Stomach (tissue), 9 donors: Measurements from ENCODE around the gene PLEKHG4B. TPM values are rescaled to one million over a fixed set of nuclear protein-coding genes. Genes with fewer than 3 reads are reported as not detected.

Source experiments
- DNase-seq, 2 donors: peaks; one replicate each; pipeline versions ENCODE4 v3.0.0 to v3.0.0-alpha.2; 2013 to 2019
- H3K27ac ChIP-seq, 5 donors: fragments of 200-600 bp in 4 of 5; sonication (generic) in 4 of 5; one replicate each; pipeline ENCODE4 v1.5.1; 2013 to 2019; ENCODE audit warnings: mild to moderate bottlenecking in 1 of 5, moderate library complexity in 1 of 5
- H3K27me3 ChIP-seq, 3 donors: fragments of 200-600 bp; sonication (generic); one replicate each; pipeline ENCODE4 v1.5.1; 2017 to 2019; ENCODE audit warnings: mixed run types in 1 of 3
- H3K36me3 ChIP-seq, 4 donors: fragments of 200-600 bp; sonication (generic); 1 replicate in 3 of 4; 2 replicates in 1 of 4; pipeline ENCODE4 v1.5.1; 2016 to 2019
- H3K4me1 ChIP-seq, 4 donors: fragments of 200-600 bp; sonication (generic); one replicate each; pipeline ENCODE4 v1.5.1; 2016 to 2019
- H3K4me3 ChIP-seq, 4 donors: fragments of 200-600 bp; sonication (generic) in 3 of 4; one replicate each; pipeline ENCODE4 v1.5.1; 2016 to 2019; ENCODE audit warnings: mild to moderate bottlenecking in 1 of 4
- H3K9me3 ChIP-seq, 4 donors: fragments of 200-600 bp; sonication (generic); one replicate each; pipeline ENCODE4 v1.5.1; 2016 to 2019
- CTCF ChIP-seq, 7 experiments: fragments of 450-650 bp in 4 of 7; fragments of 200-600 bp in 3 of 7; sonication (generic) in 3 of 7; IDR thresholded peaks; one replicate each; pipeline ENCODE4 v1.5.1; 2016 to 2019; ENCODE audit warnings: antibody characterized with exemption in 7 of 7, control low read depth in 2 of 7, mild to moderate bottlenecking in 1 of 7
- EP300 ChIP-seq: sonication (generic); formaldehyde crosslinking; IDR thresholded peaks from one replicate; pipeline ENCODE4 v1.6.1; 2017; ENCODE audit warnings: antibody characterized with exemption
- POLR2A ChIP-seq, 4 donors: fragments of 450-650 bp; IDR thresholded peaks; one replicate each; pipeline ENCODE4 v1.6.1; 2016; ENCODE audit warnings: antibody characterized with exemption in 4 of 4, control low read depth in 2 of 4, mild to moderate bottlenecking in 1 of 4, moderate library complexity in 1 of 4
- POLR2AphosphoS5 ChIP-seq, 3 donors: sonication (generic); formaldehyde crosslinking; IDR thresholded peaks; one replicate each; pipeline ENCODE4 v1.6.1; 2016; ENCODE audit warnings: antibody characterized with exemption in 3 of 3
- WGBS, 5 donors: extraction: QIAGEN DNeasy Blood & Tissue Kit in 3 of 5; methylation state at CpG; one replicate each; pipeline versions ENCODE4 v1.1.5 to v1.1.7; 2013 to 2018; 5-methylcytosine and 5-hydroxymethylcytosine counted together
- intact Hi-C: fragments of 100-400 bp; cut with DNase I; formaldehyde crosslinking; loops from one replicate; pipeline ENCODE4 v1.15.1; 2023; ENCODE audit warnings: low total_unique reads
- polyA plus RNA-seq, 3 donors: library from polyadenylated mRNA; stranded (reverse); fragments of 200-250 nt; gene quantifications; one replicate each; pipeline ENCODE4 v1.2.3, GENCODE V29; 2013
- total RNA-seq, 5 donors: library from RNA; depleted of rRNA; stranded (reverse); fragments of >200 nt; gene quantifications; one replicate each; pipeline versions ENCODE4 v1.1.0 to v1.2.3, GENCODE V29; 2014 to 2016
- donor health status: healthy with polysubstance abuse.
- donor health status: Bipolar disorder and iron deficiency.
- donor health status: healthy.

Gene PLEKHG4B
- total and polyA plus RNA-seq, 8 donors = 0.15 to 4.3 (median 1.8) TPM; not detected in 1

- DNase-seq = no peak
- H3K36me3 ChIP-seq = peaks cover 6 to 30% (median 20%) of the 10 kb centered on the region in 4 donors
- intact Hi-C loops = no loop called here
- H3K4me1 ChIP-seq = no peaks in the 10 kb centered on the region
- WGBS, 5 donors = 91 to 98% (median 95%) methylated on average over 14 to 16 of the region's 16 CpGs
- no peak overlapping the region for H3K27ac ChIP-seq
- H3K9me3 ChIP-seq = no peaks in the 10 kb centered on the region
- TF ChIP-seq POLR2AphosphoS5 (IDR thresholded peaks at IDR 0.05) (no peak), CTCF (IDR thresholded peaks at IDR 0.05) (no peak), POLR2A (IDR thresholded peaks at IDR 0.05) (no peak), EP300 (no peak)
- H3K27me3 ChIP-seq = no peaks in the 10 kb centered on the region
- H3K4me3 ChIP-seq = no peak overlapping the region
Observed at GRCh38 chr5:199197-199949, 107.4 kb downstream of the PLEKHG4B start.

- DNase-seq = no peak
- 85 to 89% (median 86%) methylated on average over 15 to 23 of the region's 23 CpGs for WGBS, 5 donors
- no peaks in the 10 kb centered on the region for H3K27me3 ChIP-seq
- H3K9me3 ChIP-seq = no peaks in the 10 kb centered on the region
- H3K4me3 ChIP-seq = no peak overlapping the region
- H3K27ac ChIP-seq = no peak overlapping the region
- intact Hi-C loops = no loop called here
- H3K4me1 ChIP-seq = no peaks in the 10 kb centered on the region
- TF ChIP-seq EP300 (no peak), POLR2A (IDR thresholded peaks at IDR 0.05) (no peak), POLR2AphosphoS5 (IDR thresholded peaks at IDR 0.05) (no peak), CTCF (IDR thresholded peaks at IDR 0.05) (no peak)
- peaks cover 6 to 37% (median 28%) of the 10 kb centered on the region in 4 donors for H3K36me3 ChIP-seq
Observed at GRCh38 chr5:199950-200645, 108.1 kb downstream of the PLEKHG4B start.

GRCh38 chr5:200985-201384 lies 109.0 kb downstream of the PLEKHG4B start:
- Histone ChIP-seq H3K9me3 (no peaks in the 10 kb centered on the region), H3K36me3 (peaks cover 6 to 46% (median 37%) of the 10 kb centered on the region in 4 donors), H3K4me3 (no peak overlapping the region), H3K4me1 (no peaks in the 10 kb centered on the region), H3K27me3 (no peaks in the 10 kb centered on the region), H3K27ac (no peak overlapping the region)
- no peak for DNase-seq
- WGBS, 5 donors = 55 to 72% (median 70%) methylated on average over 3 to 4 of the region's 4 CpGs
- intact Hi-C loops = no loop called here
- TF ChIP-seq POLR2AphosphoS5 (IDR thresholded peaks at IDR 0.05) = no peak
- TF ChIP-seq POLR2A (IDR thresholded peaks at IDR 0.05) = no peak
- no peak for TF ChIP-seq EP300
- no peak for TF ChIP-seq CTCF (IDR thresholded peaks at IDR 0.05)

- no peak overlapping the region for H3K4me3 ChIP-seq
- TF ChIP-seq POLR2AphosphoS5 (IDR thresholded peaks at IDR 0.05) (no peak), EP300 (no peak), POLR2A (IDR thresholded peaks at IDR 0.05) (no peak), CTCF (IDR thresholded peaks at IDR 0.05) (no peak)
- peaks cover 0 to 6% (median 3%) of the 10 kb centered on the region in 4 donors for H3K4me1 ChIP-seq
- peaks cover 6 to 48% (median 39%) of the 10 kb centered on the region in 4 donors for H3K36me3 ChIP-seq
- 88 to 96% (median 93%) methylated on average over 8 of the region's 8 CpGs for WGBS, 5 donors
- H3K27ac ChIP-seq = no peak overlapping the region
- no peaks in the 10 kb centered on the region for H3K9me3 ChIP-seq
- intact Hi-C loops = no loop called here
- H3K27me3 ChIP-seq = no peaks in the 10 kb centered on the region
- no peak for DNase-seq
Observed at GRCh38 chr5:201672-202071, 109.7 kb downstream of the PLEKHG4B start.
